Measurements from ENCODE around the gene AKIRIN2. TPM values are rescaled to one million over a fixed set of nuclear protein-coding genes. Genes with fewer than 3 reads are reported as not detected.

The AKIRIN2 gene
- total and polyA plus RNA-seq, 9 of the 15 experiments (the other 6 are each of a cell fraction or from before 2014, with no cell fraction given) = 5.8 to 63.9 (median 28.1) TPM

DNA sequence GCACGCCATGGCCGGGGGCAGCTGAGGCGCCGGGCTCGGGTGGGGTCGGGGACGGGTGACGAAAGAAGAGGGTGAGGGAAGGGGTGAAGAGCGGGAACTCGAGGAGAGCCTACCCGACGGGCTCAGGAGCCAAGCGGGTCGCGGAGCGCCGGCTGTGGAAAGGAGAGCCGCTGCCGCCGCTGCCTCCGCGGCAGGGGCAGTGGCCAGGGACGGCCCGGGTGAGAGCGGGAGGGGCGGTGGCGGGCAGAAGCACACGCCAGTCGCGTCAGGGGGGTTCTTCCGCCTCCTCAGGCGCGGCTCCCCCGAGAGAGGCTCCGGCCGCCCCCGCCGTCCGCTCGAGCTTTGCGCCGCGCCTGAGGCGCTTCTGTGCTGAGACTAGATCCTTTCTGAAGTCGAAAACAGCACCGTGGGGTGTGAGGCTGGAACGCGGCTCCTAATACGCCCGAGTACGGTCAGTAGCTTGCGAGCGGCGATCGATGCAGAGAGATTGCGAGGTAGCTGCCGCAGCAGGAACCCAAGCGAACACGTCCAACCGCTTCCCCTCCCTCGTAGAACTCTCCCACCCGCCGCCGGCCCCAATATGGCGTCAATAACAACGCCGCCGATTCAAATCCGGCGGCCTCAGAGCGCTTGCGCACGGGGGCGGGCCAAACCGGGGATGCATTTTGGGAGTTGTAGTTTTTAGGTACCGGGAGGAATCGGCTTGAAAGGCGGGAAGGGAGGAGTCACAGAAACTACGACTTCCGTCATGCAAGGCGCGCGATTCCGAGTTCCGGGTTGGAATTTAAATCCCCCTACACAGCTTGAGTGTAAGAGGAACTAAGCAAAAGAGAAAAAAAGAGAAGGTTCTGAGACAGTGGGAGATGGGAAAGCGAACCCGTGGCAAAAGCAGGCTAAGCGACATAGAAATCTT, at the start of gene AKIRIN2 (continued):
- TF ChIP-seq, protein P1, sequence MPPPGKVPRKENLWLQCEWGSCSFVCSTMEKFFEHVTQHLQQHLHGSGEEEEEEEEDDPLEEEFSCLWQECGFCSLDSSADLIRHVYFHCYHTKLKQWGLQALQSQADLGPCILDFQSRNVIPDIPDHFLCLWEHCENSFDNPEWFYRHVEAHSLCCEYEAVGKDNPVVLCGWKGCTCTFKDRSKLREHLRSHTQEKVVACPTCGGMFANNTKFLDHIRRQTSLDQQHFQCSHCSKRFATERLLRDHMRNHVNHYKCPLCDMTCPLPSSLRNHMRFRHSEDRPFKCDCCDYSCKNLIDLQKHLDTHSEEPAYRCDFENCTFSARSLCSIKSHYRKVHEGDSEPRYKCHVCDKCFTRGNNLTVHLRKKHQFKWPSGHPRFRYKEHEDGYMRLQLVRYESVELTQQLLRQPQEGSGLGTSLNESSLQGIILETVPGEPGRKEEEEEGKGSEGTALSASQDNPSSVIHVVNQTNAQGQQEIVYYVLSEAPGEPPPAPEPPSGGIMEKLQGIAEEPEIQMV (tag; conservative IDR thresholded peaks at IDR 0.05; ENCODE audit: low read depth) = no peak
- TF ChIP-seq, protein P2, sequence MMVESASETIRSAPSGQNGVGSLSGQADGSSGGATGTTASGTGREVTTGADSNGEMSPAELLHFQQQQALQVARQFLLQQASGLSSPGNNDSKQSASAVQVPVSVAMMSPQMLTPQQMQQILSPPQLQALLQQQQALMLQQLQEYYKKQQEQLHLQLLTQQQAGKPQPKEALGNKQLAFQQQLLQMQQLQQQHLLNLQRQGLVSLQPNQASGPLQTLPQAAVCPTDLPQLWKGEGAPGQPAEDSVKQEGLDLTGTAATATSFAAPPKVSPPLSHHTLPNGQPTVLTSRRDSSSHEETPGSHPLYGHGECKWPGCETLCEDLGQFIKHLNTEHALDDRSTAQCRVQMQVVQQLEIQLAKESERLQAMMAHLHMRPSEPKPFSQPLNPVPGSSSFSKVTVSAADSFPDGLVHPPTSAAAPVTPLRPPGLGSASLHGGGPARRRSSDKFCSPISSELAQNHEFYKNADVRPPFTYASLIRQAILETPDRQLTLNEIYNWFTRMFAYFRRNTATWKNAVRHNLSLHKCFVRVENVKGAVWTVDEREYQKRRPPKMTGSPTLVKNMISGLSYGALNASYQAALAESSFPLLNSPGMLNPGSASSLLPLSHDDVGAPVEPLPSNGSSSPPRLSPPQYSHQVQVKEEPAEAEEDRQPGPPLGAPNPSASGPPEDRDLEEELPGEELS (CRISPR knock-in tag; IDR thresholded peaks at IDR 0.05; ENCODE audit: borderline replicate concordance) = 0 out of 2 replicates have a peak, but pooled peaks have one; percentile 14
- no peak for TF ChIP-seq ZNF217 (CRISPR knock-in tag; IDR thresholded peaks at IDR 0.05)
- peak; percentile 13; the same call in 1 of the 2 replicates for TF ChIP-seq E2F3 (CRISPR knock-in tag; IDR thresholded peaks at IDR 0.05)
- no peak; a peak in 1 of 4 replicates for TF ChIP-seq TBL1XR1 (IDR thresholded peaks at IDR 0.05; ENCODE audit: low read length in 2 of 2)
- TF ChIP-seq ERF (CRISPR knock-in tag; IDR thresholded peaks at IDR 0.05) = peak; percentile 29; the same call in 1 of the 2 replicates
- 0 out of 2 replicates have a peak, but pooled peaks have one; percentile 6 for TF ChIP-seq NCOR1 (IDR thresholded peaks at IDR 0.05)
- TF ChIP-seq RBBP5 (IDR thresholded peaks at IDR 0.05; ENCODE audit: borderline replicate concordance, insufficient read depth, low read length, poor library complexity, severe bottlenecking) = peak; percentile 99
- TF ChIP-seq, protein P3, sequence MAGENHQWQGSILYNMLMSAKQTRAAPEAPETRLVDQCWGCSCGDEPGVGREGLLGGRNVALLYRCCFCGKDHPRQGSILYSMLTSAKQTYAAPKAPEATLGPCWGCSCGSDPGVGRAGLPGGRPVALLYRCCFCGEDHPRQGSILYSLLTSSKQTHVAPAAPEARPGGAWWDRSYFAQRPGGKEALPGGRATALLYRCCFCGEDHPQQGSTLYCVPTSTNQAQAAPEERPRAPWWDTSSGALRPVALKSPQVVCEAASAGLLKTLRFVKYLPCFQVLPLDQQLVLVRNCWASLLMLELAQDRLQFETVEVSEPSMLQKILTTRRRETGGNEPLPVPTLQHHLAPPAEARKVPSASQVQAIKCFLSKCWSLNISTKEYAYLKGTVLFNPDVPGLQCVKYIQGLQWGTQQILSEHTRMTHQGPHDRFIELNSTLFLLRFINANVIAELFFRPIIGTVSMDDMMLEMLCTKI (IDR thresholded peaks at IDR 0.05; ENCODE audit: partially characterized antibody) = no peak
- no peak for TF ChIP-seq POLR3G (IDR thresholded peaks at IDR 0.05; ENCODE audit: extremely low read depth, insufficient read length, insufficient replicate concordance)
- no peak for TF ChIP-seq RFX7 (CRISPR knock-in tag; IDR thresholded peaks at IDR 0.05)
- TF ChIP-seq, protein P4, sequence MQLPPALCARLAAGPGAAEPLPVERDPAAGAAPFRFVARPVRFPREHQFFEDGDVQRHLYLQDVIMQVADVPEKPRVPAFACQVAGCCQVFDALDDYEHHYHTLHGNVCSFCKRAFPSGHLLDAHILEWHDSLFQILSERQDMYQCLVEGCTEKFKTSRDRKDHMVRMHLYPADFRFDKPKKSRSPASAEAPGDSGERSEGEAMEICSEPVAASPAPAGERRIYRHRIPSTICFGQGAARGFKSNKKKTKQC (CRISPR knock-in tag; IDR thresholded peaks at IDR 0.05) = peak; percentile 82
- TF ChIP-seq FOXJ2 (tag; IDR thresholded peaks at IDR 0.05) = no peak
- TF ChIP-seq, protein P5, sequence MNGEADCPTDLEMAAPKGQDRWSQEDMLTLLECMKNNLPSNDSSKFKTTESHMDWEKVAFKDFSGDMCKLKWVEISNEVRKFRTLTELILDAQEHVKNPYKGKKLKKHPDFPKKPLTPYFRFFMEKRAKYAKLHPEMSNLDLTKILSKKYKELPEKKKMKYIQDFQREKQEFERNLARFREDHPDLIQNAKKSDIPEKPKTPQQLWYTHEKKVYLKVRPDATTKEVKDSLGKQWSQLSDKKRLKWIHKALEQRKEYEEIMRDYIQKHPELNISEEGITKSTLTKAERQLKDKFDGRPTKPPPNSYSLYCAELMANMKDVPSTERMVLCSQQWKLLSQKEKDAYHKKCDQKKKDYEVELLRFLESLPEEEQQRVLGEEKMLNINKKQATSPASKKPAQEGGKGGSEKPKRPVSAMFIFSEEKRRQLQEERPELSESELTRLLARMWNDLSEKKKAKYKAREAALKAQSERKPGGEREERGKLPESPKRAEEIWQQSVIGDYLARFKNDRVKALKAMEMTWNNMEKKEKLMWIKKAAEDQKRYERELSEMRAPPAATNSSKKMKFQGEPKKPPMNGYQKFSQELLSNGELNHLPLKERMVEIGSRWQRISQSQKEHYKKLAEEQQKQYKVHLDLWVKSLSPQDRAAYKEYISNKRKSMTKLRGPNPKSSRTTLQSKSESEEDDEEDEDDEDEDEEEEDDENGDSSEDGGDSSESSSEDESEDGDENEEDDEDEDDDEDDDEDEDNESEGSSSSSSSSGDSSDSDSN (IDR thresholded peaks at IDR 0.05; ENCODE audit: borderline replicate concordance in 1 of 2, low read depth in 2 of 2, low read length in 2 of 2) = peak; percentile 45 to 81; a peak in 2 of 4 replicates
- no peak for TF ChIP-seq NFYB (IDR thresholded peaks at IDR 0.05; ENCODE audit: extremely low read depth, insufficient read length)
- no peak for TF ChIP-seq PYGO2 (tag; IDR thresholded peaks at IDR 0.05)
- no peak for TF ChIP-seq WHSC1 (IDR thresholded peaks at IDR 0.05; ENCODE audit: low read length)
- TF ChIP-seq ZC3H4 (CRISPR knock-in tag; IDR thresholded peaks at IDR 0.05; ENCODE audit: borderline replicate concordance) = no peak
